Activated B cell treated with CpG ODN at 0.5 μM for 24 hours (primary cell): Measurements from ENCODE around the gene BCAM. TPM values are rescaled to one million over a fixed set of nuclear protein-coding genes. Genes with fewer than 3 reads are reported as not detected.

Experiments used
- ATAC-seq: fragments of 200-7000 bp; cut with Tn5 transposase; one replicate; pipeline ENCODE4 v1.10.0; 2021; ENCODE audit warnings: low read depth, mild to moderate bottlenecking, moderate library complexity
- CTCF ChIA-PET: fragments of 350-600 bp; sonication (Branson Sonifier 250); formaldehyde crosslinking; loops from one replicate; lab custom pipeline; 2021; ENCODE audit warnings: antibody characterized with exemption; lab: Charles Lee
- POLR2A ChIA-PET: fragments of 350-600 bp; sonication (Branson Sonifier 250); formaldehyde crosslinking; loops from one replicate; lab custom pipeline; 2021; ENCODE audit warnings: antibody characterized with exemption; lab: Charles Lee
- DNase-seq: peaks from one replicate; pipeline ENCODE4 v3.0.0; 2022
- H3K27ac Mint-ChIP-seq: one replicate; pipeline ENCODE4 v1.8.0; 2020; ENCODE audit warnings: mixed read lengths
- H3K27me3 Mint-ChIP-seq: one replicate; pipeline ENCODE4 v1.8.0; 2021; ENCODE audit warnings: mixed read lengths
- H3K36me3 Mint-ChIP-seq: one replicate; pipeline ENCODE4 v1.8.0; 2021; ENCODE audit warnings: low read depth, mixed read lengths
- H3K4me1 Mint-ChIP-seq: one replicate; pipeline ENCODE4 v1.8.0; 2021; ENCODE audit warnings: mixed read lengths
- H3K4me3 Mint-ChIP-seq: one replicate; pipeline ENCODE4 v1.8.0; 2020; ENCODE audit warnings: mild to moderate bottlenecking, mixed read lengths
- H3K9me3 Mint-ChIP-seq: one replicate; pipeline ENCODE4 v1.8.0; 2020; ENCODE audit warnings: mixed read lengths
- intact Hi-C: fragments of 100-400 bp; cut with micrococcal nuclease; formaldehyde crosslinking; loops from one replicate; pipeline ENCODE4 v1.15.1; 2024
- total RNA-seq: library from RNA; stranded (reverse); gene quantifications from 2 replicates; pipeline ENCODE4 v1.2.3, GENCODE V29; 2022
- TF ChIP-seq, protein P1 (sequence below): fragments of 200-600 bp; IDR thresholded peaks from one replicate; pipeline ENCODE4 v1.8.0; 2022; ENCODE audit warnings: antibody characterized with exemption, mild to moderate bottlenecking

BCAM gene
- total RNA-seq, 1 donor from 2014 or later: not detected

DNA sequence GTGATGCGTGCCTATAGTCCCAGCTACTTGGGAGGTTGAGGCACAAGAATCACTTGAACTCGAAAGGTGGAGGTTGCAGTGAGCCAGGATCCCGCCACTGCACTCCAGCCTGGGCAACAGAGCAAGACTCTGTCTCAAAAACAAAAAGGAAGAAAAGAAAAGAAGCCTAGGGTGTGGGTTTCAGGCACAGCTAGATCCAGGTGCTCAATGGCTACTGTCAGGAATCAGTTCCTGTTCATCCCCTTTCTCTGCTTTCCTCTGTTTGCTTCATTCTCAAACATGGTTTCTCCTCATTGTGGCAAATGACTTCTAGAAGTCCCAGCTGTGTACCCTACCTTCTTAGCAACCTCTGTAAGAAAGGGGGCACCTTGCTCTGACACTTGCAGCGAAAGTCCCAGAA is 25.4 kb upstream of the BCAM start:
- TF ChIP-seq, protein P1, sequence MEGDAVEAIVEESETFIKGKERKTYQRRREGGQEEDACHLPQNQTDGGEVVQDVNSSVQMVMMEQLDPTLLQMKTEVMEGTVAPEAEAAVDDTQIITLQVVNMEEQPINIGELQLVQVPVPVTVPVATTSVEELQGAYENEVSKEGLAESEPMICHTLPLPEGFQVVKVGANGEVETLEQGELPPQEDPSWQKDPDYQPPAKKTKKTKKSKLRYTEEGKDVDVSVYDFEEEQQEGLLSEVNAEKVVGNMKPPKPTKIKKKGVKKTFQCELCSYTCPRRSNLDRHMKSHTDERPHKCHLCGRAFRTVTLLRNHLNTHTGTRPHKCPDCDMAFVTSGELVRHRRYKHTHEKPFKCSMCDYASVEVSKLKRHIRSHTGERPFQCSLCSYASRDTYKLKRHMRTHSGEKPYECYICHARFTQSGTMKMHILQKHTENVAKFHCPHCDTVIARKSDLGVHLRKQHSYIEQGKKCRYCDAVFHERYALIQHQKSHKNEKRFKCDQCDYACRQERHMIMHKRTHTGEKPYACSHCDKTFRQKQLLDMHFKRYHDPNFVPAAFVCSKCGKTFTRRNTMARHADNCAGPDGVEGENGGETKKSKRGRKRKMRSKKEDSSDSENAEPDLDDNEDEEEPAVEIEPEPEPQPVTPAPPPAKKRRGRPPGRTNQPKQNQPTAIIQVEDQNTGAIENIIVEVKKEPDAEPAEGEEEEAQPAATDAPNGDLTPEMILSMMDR: no peak
- Mint-ChIP-seq H3K27me3 (peaks cover 7% of the 10 kb centered on the region), H3K27ac (no peak overlapping the region)

GRCh38 chr19:44785271-44785670 is 23.6 kb upstream of the BCAM start:
- no peaks in the 10 kb centered on the region for H3K36me3 Mint-ChIP-seq
- H3K4me1 Mint-ChIP-seq: peaks cover 6% of the 10 kb centered on the region
- no peaks in the 10 kb centered on the region for H3K9me3 Mint-ChIP-seq
- DNase-seq: no peak
- no peak overlapping the region for H3K27ac Mint-ChIP-seq
- TF ChIP-seq, protein P1: no peak
- ATAC-seq: no peak
- intact Hi-C loops: no loop called here
- H3K4me3 Mint-ChIP-seq: no peak overlapping the region
- peaks cover 4% of the 10 kb centered on the region for H3K27me3 Mint-ChIP-seq
- POLR2A ChIA-PET: interaction anchor here (1.1 kb wide), 1 partner anchor 14 kb away, joined by 3 read pairs; no protein-coding TSS in a partner anchor
- CTCF ChIA-PET: interaction anchor here (0.8 to 2.2 kb wide), 5 partner anchors 9 to 167 kb away, joined by 3 to 24 read pairs (median 3); no protein-coding TSS in a partner anchor

More for the DNA sequence above, 25.4 kb upstream of the BCAM start:
- ChIA-PET POLR2A (no interaction called here), CTCF (interaction anchor here (0.6 to 2.2 kb wide), 5 partner anchors 20 to 129 kb away, joined by 3 to 24 read pairs (median 3); no protein-coding TSS in a partner anchor)
- Mint-ChIP-seq H3K9me3 (no peaks in the 10 kb centered on the region), H3K4me1 (peaks cover 6% of the 10 kb centered on the region), H3K36me3 (no peaks in the 10 kb centered on the region), H3K4me3 (no peak overlapping the region)
- no peak for ATAC-seq
- intact Hi-C loops: no loop called here
- DNase-seq: no peak

DNA sequence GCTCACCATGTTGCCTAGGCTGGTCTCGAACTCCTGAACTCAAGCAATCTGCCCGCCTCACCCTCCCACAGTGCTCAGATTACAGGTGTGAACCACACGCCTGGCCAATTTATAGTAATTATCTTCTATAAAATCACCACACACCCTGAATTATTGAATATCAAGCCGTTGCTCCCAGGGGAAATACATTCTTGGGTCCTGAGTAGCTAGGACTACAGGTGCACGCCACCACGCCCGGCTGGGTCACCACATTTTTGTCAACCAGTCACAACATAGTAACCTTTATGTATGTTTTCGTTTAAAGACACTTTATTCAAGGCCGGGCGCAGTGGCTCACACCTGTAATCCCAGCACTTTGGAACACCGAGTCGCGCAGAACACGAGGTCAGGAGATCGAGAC is 22.9 kb upstream of the BCAM start:
- intact Hi-C loops: no loop called here
- no peaks in the 10 kb centered on the region for H3K9me3 Mint-ChIP-seq
- CTCF ChIA-PET: interaction anchor here (1.6 to 2.2 kb wide), 2 partner anchors 62 to 131 kb away, joined by 3 to 24 read pairs; no protein-coding TSS in a partner anchor
- no peak overlapping the region for H3K27ac Mint-ChIP-seq
- peaks cover 6% of the 10 kb centered on the region for H3K4me1 Mint-ChIP-seq
- DNase-seq (no peak), ATAC-seq (no peak)
- no peaks in the 10 kb centered on the region for H3K36me3 Mint-ChIP-seq
- H3K4me3 Mint-ChIP-seq: no peak overlapping the region
- TF ChIP-seq, protein P1: no peak
- peaks cover 4% of the 10 kb centered on the region for H3K27me3 Mint-ChIP-seq
- POLR2A ChIA-PET: no interaction called here

DNA sequence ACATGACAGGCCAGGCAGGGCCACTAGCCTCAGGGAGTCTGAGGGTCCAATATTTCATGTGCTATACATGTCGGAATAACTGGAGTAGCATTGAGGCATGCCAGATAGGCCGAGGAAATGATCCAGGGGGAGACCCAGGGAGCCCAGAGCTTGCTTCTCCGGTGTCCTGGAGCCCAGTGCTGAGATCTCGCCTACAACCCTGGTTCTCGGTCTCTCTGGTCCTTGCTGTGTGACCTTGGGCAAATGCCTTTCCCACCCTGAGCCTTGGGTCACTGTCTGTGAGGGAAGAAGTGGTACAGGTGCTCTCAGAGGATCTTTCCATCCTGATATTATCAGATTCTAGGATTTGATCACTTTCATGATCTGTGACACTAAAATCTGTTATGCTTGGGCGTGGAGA is 19.9 kb upstream of the BCAM start:
- Mint-ChIP-seq H3K36me3 (no peaks in the 10 kb centered on the region), H3K27ac (no peak overlapping the region), H3K9me3 (no peaks in the 10 kb centered on the region), H3K4me3 (no peak overlapping the region), H3K4me1 (peaks cover 10% of the 10 kb centered on the region), H3K27me3 (peaks cover 4% of the 10 kb centered on the region)
- intact Hi-C loops: no loop called here
- ATAC-seq (no peak), DNase-seq (no peak)
- ChIA-PET POLR2A (no interaction called here), CTCF (no interaction called here)
- TF ChIP-seq, protein P1: no peak

- intact Hi-C loops: no loop called here
- DNase-seq: no peak
- POLR2A ChIA-PET: no interaction called here
- H3K27ac Mint-ChIP-seq: no peak overlapping the region
- H3K4me1 Mint-ChIP-seq: peaks cover 4% of the 10 kb centered on the region
- no peaks in the 10 kb centered on the region for H3K27me3 Mint-ChIP-seq
- H3K9me3 Mint-ChIP-seq: no peaks in the 10 kb centered on the region
- no peak for ATAC-seq
- CTCF ChIA-PET: no interaction called here
- H3K4me3 Mint-ChIP-seq: no peak overlapping the region
- TF ChIP-seq, protein P1: no peak
- H3K36me3 Mint-ChIP-seq: no peaks in the 10 kb centered on the region
These were observed 18.9 kb upstream of the BCAM start for GRCh38 chr19:44789943-44790483.
